Vagina (tissue), 2 donors: Measurements from ENCODE around the gene GATAD2A. TPM values are rescaled to one million over a fixed set of nuclear protein-coding genes. Genes with fewer than 3 reads are reported as not detected.

Experiments
- DNase-seq, 2 donors: peaks; one replicate each; pipeline ENCODE4 v3.0.0-alpha.2; 2017; ENCODE audit errors: extremely low spot score in 2 of 2
- H3K27ac ChIP-seq: fragments of 200-600 bp; sonication (generic); one replicate; pipeline ENCODE4 v1.5.1; 2019
- H3K27me3 ChIP-seq: fragments of 200-600 bp; sonication (generic); one replicate; pipeline ENCODE4 v1.5.1; 2019
- H3K36me3 ChIP-seq, 2 donors: fragments of 200-600 bp; sonication (generic); one replicate each; pipeline ENCODE4 v1.5.1; 2017 to 2019
- H3K4me1 ChIP-seq: fragments of 200-600 bp; sonication (generic); one replicate; pipeline ENCODE4 v1.5.1; 2019
- H3K4me3 ChIP-seq, 2 donors: fragments of 200-600 bp; sonication (generic); 1 replicate in 1 of 2; 2 replicates in 1 of 2; pipeline ENCODE4 v1.5.1; 2016 to 2019
- H3K9me3 ChIP-seq: fragments of 200-600 bp; sonication (generic); one replicate; pipeline ENCODE4 v1.5.1; 2019
- POLR2A ChIP-seq, 2 donors: fragments of 450-650 bp; IDR thresholded peaks; one replicate each; pipeline ENCODE4 v1.6.1; 2017; ENCODE audit warnings: antibody characterized with exemption in 2 of 2, mild to moderate bottlenecking in 2 of 2, moderate library complexity in 2 of 2
- POLR2AphosphoS5 ChIP-seq, 2 donors: sonication (generic); formaldehyde crosslinking; IDR thresholded peaks; one replicate each; pipeline ENCODE4 v1.9.0; 2017; ENCODE audit warnings: antibody characterized with exemption in 2 of 2, mild to moderate bottlenecking in 2 of 2, low read depth in 1 of 2; ENCODE audit not compliant: insufficient read depth in 1 of 2
- intact Hi-C: fragments of 100-400 bp; cut with DNase I; formaldehyde crosslinking; loops from one replicate; pipeline ENCODE4 v1.15.1; 2023
- total RNA-seq: library from RNA; depleted of rRNA; stranded (reverse); fragments of >200 nt; gene quantifications from one replicate; pipeline ENCODE4 v1.2.3, GENCODE V29; 2016
- TF ChIP-seq, protein P1 (sequence below), 3 experiments: fragments of 450-650 bp in 2 of 3; fragments of 200-600 bp in 1 of 3; sonication (generic) in 1 of 3; IDR thresholded peaks; one replicate each; pipeline ENCODE4 v1.5.1; 2017 to 2019; ENCODE audit warnings: antibody characterized with exemption in 3 of 3, mild to moderate bottlenecking in 2 of 3, moderate library complexity in 2 of 3

GATAD2A gene
- total RNA-seq, 1 donor from 2014 or later, result 49.6 TPM

DNA sequence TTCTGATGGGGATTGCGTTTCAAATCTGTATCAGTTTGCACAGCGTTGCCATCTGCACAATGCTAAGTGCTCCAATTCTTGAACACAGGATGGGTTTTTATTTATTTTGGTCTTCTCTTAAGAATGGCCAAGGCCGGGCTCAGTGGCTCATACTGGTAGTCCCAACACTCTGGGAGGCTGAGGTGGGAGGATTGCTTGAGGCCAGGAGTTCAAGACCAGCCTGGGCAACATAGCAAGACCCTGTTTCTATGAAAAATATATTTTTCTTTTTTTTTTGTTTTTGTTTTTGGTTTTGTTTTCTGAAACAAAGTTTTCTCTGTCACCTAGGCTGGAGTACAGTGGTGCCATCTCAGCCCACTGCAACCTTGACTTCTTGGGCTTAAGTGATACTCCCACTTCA is 117.7 kb downstream of the GATAD2A start:
- TF ChIP-seq POLR2AphosphoS5 (IDR thresholded peaks at IDR 0.05; ENCODE audit: insufficient read depth in 1 of 2, low read depth in 1 of 2) (no peak), POLR2A (IDR thresholded peaks at IDR 0.05) (no peak)
- TF ChIP-seq, protein P1, sequence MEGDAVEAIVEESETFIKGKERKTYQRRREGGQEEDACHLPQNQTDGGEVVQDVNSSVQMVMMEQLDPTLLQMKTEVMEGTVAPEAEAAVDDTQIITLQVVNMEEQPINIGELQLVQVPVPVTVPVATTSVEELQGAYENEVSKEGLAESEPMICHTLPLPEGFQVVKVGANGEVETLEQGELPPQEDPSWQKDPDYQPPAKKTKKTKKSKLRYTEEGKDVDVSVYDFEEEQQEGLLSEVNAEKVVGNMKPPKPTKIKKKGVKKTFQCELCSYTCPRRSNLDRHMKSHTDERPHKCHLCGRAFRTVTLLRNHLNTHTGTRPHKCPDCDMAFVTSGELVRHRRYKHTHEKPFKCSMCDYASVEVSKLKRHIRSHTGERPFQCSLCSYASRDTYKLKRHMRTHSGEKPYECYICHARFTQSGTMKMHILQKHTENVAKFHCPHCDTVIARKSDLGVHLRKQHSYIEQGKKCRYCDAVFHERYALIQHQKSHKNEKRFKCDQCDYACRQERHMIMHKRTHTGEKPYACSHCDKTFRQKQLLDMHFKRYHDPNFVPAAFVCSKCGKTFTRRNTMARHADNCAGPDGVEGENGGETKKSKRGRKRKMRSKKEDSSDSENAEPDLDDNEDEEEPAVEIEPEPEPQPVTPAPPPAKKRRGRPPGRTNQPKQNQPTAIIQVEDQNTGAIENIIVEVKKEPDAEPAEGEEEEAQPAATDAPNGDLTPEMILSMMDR (IDR thresholded peaks at IDR 0.05), result no peak
- intact Hi-C loops, result no loop called here
- H3K27me3 ChIP-seq, result no peaks in the 10 kb centered on the region
- H3K4me1 ChIP-seq, result peaks cover 2% of the 10 kb centered on the region
- no peaks in the 10 kb centered on the region for H3K9me3 ChIP-seq
- H3K36me3 ChIP-seq, result peaks cover 0 to 23% of the 10 kb centered on the region in 2 donors
- DNase-seq, result no peak
- no peak overlapping the region for H3K27ac ChIP-seq
- H3K4me3 ChIP-seq, result no peak overlapping the region

DNA sequence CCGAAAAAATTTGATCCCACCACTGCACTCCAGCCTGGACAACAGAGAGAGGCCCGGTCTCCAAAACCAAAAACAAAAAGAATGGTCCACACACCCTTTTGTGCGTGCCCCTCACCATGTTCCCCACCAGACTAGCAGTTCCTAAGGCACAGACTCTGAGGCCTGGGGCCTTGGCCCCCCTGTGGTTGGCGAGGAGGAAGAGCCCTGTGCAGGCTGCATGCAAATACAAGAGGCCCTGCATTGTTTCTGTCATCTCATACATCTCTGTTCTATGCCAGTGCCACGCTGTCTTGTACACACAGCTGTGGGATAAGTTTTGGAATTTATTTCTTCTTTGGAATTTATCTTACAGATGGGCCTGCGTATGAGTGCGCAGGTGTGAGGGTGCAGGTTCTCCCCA is 118.6 kb downstream of the GATAD2A start:
- peaks cover 6% of the 10 kb centered on the region for H3K4me1 ChIP-seq
- H3K36me3 ChIP-seq, result peaks cover 0 to 23% of the 10 kb centered on the region in 2 donors
- H3K27me3 ChIP-seq, result no peaks in the 10 kb centered on the region

DNA sequence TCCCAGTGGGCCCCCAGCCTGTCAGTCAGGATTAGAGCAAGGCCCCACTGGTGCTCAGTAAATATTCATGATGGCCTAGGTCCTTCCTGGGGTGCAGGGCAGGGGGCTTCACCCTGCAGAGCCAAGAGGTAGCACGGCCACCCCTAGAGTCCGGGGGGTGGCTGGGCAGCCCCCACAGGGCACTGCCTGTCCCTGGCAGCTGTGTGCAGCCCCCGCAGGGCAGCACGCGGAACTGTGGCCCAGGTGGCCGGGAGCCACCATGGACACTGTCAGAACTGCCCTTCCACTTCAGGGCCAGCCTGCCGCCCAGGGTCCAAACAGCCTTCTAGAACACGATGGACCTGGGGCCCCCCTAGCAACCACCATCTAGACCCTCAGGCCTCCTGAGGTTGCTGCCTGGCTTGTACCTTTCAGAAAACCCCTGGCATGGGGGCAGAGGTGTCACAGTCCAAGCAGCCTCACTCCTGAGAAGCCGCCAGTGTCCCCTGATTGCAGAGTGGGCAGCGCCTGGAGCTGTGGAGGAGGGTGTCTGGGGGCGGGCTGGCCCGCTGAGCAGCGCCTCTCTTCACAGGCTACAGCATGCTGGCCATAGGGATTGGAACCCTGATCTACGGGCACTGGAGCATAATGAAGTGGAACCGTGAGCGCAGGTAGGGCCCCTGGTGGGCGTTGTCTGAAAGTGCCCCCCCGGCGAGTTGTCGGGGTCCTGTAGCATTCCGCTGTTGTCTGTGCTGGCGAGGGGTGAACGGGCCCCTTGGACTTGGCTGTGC is 120.3 kb downstream of the GATAD2A start:
- H3K4me3 ChIP-seq, result no peak overlapping the region
- no peak for DNase-seq

More for the DNA sequence above, 118.6 kb downstream of the GATAD2A start:
- no peak for TF ChIP-seq POLR2AphosphoS5 (IDR thresholded peaks at IDR 0.05; ENCODE audit: insufficient read depth in 1 of 2, low read depth in 1 of 2)
- TF ChIP-seq, protein P1 (IDR thresholded peaks at IDR 0.05), result no peak
- DNase-seq, result no peak
- intact Hi-C loops, result no loop called here
- Histone ChIP-seq H3K9me3 (no peaks in the 10 kb centered on the region), H3K4me3 (no peak overlapping the region), H3K27ac (no peak overlapping the region)

DNA sequence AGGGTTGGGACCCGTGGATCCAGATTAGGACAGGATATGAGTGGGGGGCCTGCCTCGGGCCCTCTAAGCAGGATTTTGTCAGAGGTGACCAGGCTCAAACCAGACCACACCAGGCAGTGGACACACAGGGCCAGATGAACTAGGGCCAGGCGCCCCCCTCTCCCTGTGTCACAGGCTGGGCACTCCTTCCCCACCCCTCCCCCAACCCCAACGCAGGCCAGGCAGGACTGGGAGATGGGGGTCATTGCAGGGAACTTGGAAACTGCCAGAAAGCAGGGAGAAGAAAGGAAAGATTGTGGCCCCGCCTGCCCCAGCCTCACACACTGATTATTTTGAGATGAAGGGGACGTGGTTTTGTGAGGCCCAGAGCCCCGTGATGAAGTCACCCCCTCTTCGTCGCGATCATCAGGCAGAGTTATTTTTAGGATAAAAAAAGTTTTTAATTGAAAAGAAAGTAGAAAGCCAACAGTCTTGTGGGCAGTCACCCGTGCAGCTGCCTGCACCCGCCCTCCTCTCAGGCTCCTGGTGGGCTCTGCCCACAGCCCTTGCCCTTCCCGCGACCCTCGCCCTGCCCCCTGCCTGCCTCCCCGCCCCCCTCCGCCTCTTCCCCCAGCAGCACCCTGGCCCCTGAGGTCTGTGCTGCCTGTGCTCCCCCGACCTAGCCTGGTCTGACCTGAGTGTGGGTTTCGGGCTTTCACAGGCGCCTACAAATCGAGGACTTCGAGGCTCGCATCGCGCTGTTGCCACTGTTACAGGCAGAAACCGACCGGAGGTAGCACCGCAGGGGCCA is 121.3 kb downstream of the GATAD2A start:
- Histone ChIP-seq H3K27me3 (no peaks in the 10 kb centered on the region), H3K27ac (no peak overlapping the region), H3K4me1 (peaks cover 8% of the 10 kb centered on the region), H3K4me3 (no peak overlapping the region), H3K9me3 (no peaks in the 10 kb centered on the region), H3K36me3 (peaks cover 0 to 23% of the 10 kb centered on the region in 2 donors)
- TF ChIP-seq, protein P1 (IDR thresholded peaks at IDR 0.05), result no peak
- TF ChIP-seq POLR2A (IDR thresholded peaks at IDR 0.05) (no peak), POLR2AphosphoS5 (IDR thresholded peaks at IDR 0.05; ENCODE audit: insufficient read depth in 1 of 2, low read depth in 1 of 2) (no peak)
- intact Hi-C loops, result no loop called here
- DNase-seq, result no peak

More for the DNA sequence above, 120.3 kb downstream of the GATAD2A start:
- H3K27ac ChIP-seq, result no peak overlapping the region
- intact Hi-C loops, result no loop called here
- H3K36me3 ChIP-seq, result peaks cover 0 to 23% of the 10 kb centered on the region in 2 donors
- TF ChIP-seq POLR2AphosphoS5 (IDR thresholded peaks at IDR 0.05; ENCODE audit: insufficient read depth in 1 of 2, low read depth in 1 of 2) (no peak), POLR2A (IDR thresholded peaks at IDR 0.05) (no peak)
- TF ChIP-seq, protein P1 (IDR thresholded peaks at IDR 0.05), result no peak
- no peaks in the 10 kb centered on the region for H3K27me3 ChIP-seq
- peaks cover 8% of the 10 kb centered on the region for H3K4me1 ChIP-seq
- H3K9me3 ChIP-seq, result no peaks in the 10 kb centered on the region

DNA sequence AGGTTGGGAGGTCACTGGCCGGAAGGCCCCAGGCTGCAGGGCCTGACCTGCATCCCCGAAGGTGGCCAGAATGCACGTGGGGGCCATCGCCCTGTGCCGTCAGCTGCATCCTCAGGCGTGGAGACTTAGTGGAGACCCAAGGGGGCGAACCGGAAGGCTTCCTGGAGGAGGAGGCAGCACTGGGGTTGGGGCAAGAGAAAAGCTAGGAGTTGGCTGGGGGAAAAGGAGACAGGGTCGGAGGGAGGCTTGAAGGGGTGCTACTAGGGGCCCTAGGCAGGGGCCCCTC is 121.8 kb downstream of the GATAD2A start:
- TF ChIP-seq POLR2A (IDR thresholded peaks at IDR 0.05) (no peak), POLR2AphosphoS5 (IDR thresholded peaks at IDR 0.05; ENCODE audit: insufficient read depth in 1 of 2, low read depth in 1 of 2) (no peak)
- TF ChIP-seq, protein P1 (IDR thresholded peaks at IDR 0.05), result no peak
- Histone ChIP-seq H3K4me1 (peaks cover 13% of the 10 kb centered on the region), H3K4me3 (no peak overlapping the region), H3K27ac (no peak overlapping the region), H3K27me3 (no peaks in the 10 kb centered on the region), H3K36me3 (peaks cover 0 to 23% of the 10 kb centered on the region in 2 donors), H3K9me3 (no peaks in the 10 kb centered on the region)
- DNase-seq, result no peak
- intact Hi-C loops, result no loop called here
